PFSK-1 (cell line): ENCODE data around the gene FHL1.

Experiments used
- POLR2AphosphoS5 ChIP-seq: IDR thresholded peaks from 2 replicates; pipeline ENCODE4 v1.6.1; 2012; ENCODE audit warnings: low read depth, mild to moderate bottlenecking, control low read depth, low read length, moderate library complexity
- REST ChIP-seq, 2 experiments: IDR thresholded peaks; 2 replicates each; pipeline versions ENCODE4 v1.6.1 to v1.8.0; 2011 to 2012; ENCODE audit warnings: low read depth in 2 of 2, low read length in 2 of 2, control low read depth in 1 of 2, inconsistent platforms in 1 of 2, mild to moderate bottlenecking in 1 of 2, moderate library complexity in 1 of 2; ENCODE audit not compliant: insufficient read depth in 1 of 2
- TAF1 ChIP-seq: IDR thresholded peaks from 2 replicates; pipeline ENCODE4 v1.6.1; 2012; ENCODE audit warnings: low read length, control low read depth, borderline replicate concordance; ENCODE audit not compliant: insufficient read depth

GRCh38 chrX:136106920-136107528 lies 40.3 kb upstream of the FHL1 start:
- TF ChIP-seq TAF1, result no peak
- no peak for TF ChIP-seq POLR2AphosphoS5
- TF ChIP-seq REST (IDR thresholded peaks at IDR 0.05; ENCODE audit: insufficient read depth in 1 of 2, low read depth in 2 of 2, low read length in 2 of 2), result no peak
